ENCODE measurements around the gene FGF14. TPM values are rescaled to one million over a fixed set of nuclear protein-coding genes. Genes with fewer than 3 reads are reported as not detected.

The FGF14 gene
- total and polyA plus RNA-seq, 7 experiments from 2014 or later = not detected

- no peak overlapping the region for H3K27ac Mint-ChIP-seq
- H3K4me1 ChIP-seq (ENCODE audit: control insufficient read depth in 2 of 2, insufficient read depth in 2 of 2, low read length in 2 of 2) = no peaks in the 10 kb centered on the region
- no peaks in the 10 kb centered on the region for H3K36me3 ChIP-seq (ENCODE audit: control insufficient read depth in 2 of 3, insufficient read depth in 3 of 3, low read length in 3 of 3)
- DNase-seq (no peak), ATAC-seq (no peak)
- intact Hi-C loops (cut with micrococcal nuclease) = no loop called here
- H3K27me3 ChIP-seq (ENCODE audit: control insufficient read depth in 2 of 2, insufficient read depth in 2 of 2, low read length in 2 of 2) = no peaks in the 10 kb centered on the region
- CTCF ChIA-PET = no interaction called here
- no peaks in the 10 kb centered on the region for H3K36me3 Mint-ChIP-seq
- H3K27ac ChIP-seq (ENCODE audit: low read depth, low read length) = no peak overlapping the region
- H3K4me3 ChIP-seq (ENCODE audit: low read length) = no peak overlapping the region
- H3K9me3 ChIP-seq (ENCODE audit: control insufficient read depth in 2 of 3, low read length in 3 of 3) = no peaks in the 10 kb centered on the region
- no peak overlapping the region for H3K4me3 Mint-ChIP-seq
- H3K4me1 Mint-ChIP-seq = no peaks in the 10 kb centered on the region
- POLR2A ChIA-PET = interaction anchor here (0.6 kb wide), 1 partner anchor 14 kb away, joined by 3 read pairs; no protein-coding TSS in a partner anchor
- H3K27me3 Mint-ChIP-seq = peaks cover 0 to 13% (median 0%) of the 10 kb centered on the region in 5 donors
- H3K9me3 Mint-ChIP-seq = no peaks in the 10 kb centered on the region
These were observed 27.6 kb downstream of the FGF14 start for GRCh38 chr13:102374233-102374632.

- Mint-ChIP-seq H3K27ac (no peak overlapping the region), H3K36me3 (no peaks in the 10 kb centered on the region), H3K4me3 (no peak overlapping the region), H3K4me1 (no peaks in the 10 kb centered on the region), H3K9me3 (no peaks in the 10 kb centered on the region), H3K27me3 (peaks cover 0 to 6% (median 0%) of the 10 kb centered on the region in 5 donors)
- no peak for DNase-seq
- Histone ChIP-seq H3K4me1 (ENCODE audit: control insufficient read depth in 2 of 2, insufficient read depth in 2 of 2, low read length in 2 of 2) (no peaks in the 10 kb centered on the region), H3K4me3 (ENCODE audit: low read length) (no peak overlapping the region), H3K27me3 (ENCODE audit: control insufficient read depth in 2 of 2, insufficient read depth in 2 of 2, low read length in 2 of 2) (no peaks in the 10 kb centered on the region), H3K27ac (ENCODE audit: low read depth, low read length) (no peak overlapping the region), H3K36me3 (ENCODE audit: control insufficient read depth in 2 of 3, insufficient read depth in 3 of 3, low read length in 3 of 3) (no peaks in the 10 kb centered on the region), H3K9me3 (ENCODE audit: control insufficient read depth in 2 of 3, low read length in 3 of 3) (no peaks in the 10 kb centered on the region)
- no peak for ATAC-seq
- POLR2A ChIA-PET = no interaction called here
- intact Hi-C loops (cut with micrococcal nuclease) = no loop called here
- CTCF ChIA-PET = no interaction called here
These were observed 28.6 kb downstream of the FGF14 start for GRCh38 chr13:102373221-102373620.

DNA sequence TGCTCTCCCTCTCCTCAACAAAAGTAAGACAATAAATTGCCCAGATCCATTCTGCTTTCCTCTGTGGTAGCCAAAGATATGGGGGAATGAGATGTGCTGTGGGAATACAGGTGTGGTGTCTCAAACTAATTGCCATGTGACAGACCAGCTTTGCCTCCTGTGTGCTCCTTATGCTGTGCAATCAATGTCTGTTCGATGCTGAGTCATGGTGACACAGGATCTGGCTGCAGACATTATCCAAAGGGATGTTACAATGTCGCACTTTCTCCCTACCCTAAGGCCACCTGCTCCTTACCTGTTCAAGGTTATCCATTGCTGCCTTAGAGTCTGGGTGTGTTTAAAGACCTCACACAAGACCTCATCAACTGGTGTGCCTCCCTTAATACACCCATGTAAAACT, 32.5 kb downstream of the FGF14 start:
- H3K4me1 ChIP-seq (ENCODE audit: control insufficient read depth in 2 of 2, insufficient read depth in 2 of 2, low read length in 2 of 2) = no peaks in the 10 kb centered on the region
- H3K36me3 ChIP-seq (ENCODE audit: control insufficient read depth in 2 of 3, insufficient read depth in 3 of 3, low read length in 3 of 3) = no peaks in the 10 kb centered on the region
- H3K4me3 ChIP-seq (ENCODE audit: low read length) = no peak overlapping the region
- no peak overlapping the region for H3K27ac Mint-ChIP-seq
- CTCF ChIA-PET = no interaction called here
- H3K27me3 ChIP-seq (ENCODE audit: control insufficient read depth in 2 of 2, insufficient read depth in 2 of 2, low read length in 2 of 2) = no peaks in the 10 kb centered on the region
- no peaks in the 10 kb centered on the region for H3K36me3 Mint-ChIP-seq
- no peaks in the 10 kb centered on the region for H3K9me3 Mint-ChIP-seq
- DNase-seq (no peak), ATAC-seq (no peak)
- H3K27ac ChIP-seq (ENCODE audit: low read depth, low read length) = no peak overlapping the region
- no peaks in the 10 kb centered on the region for H3K9me3 ChIP-seq (ENCODE audit: control insufficient read depth in 2 of 3, low read length in 3 of 3)
- no peaks in the 10 kb centered on the region for H3K4me1 Mint-ChIP-seq
- intact Hi-C loops (cut with micrococcal nuclease) = no loop called here
- POLR2A ChIA-PET = no interaction called here
- H3K27me3 Mint-ChIP-seq = peaks cover 0 to 14% (median 9%) of the 10 kb centered on the region in 5 donors
- no peak overlapping the region for H3K4me3 Mint-ChIP-seq

DNA sequence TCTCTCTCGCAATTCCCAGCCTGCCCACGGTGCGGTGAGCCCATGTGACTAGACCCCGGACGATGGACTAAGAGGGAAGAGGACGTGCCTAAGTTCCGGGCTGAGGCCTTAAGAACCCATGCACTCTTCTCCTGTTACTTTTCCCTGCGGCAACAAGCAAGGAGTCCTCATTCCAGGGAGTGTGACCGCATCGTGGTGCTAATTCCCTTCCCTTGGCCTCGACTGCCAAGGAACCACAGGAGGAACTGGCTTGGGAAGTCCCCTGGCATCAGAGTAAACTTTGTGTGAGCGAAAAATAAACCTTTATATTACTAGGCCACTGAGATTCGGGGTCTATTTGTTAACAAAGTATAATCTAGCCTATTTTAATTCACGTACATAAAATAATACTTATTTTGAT, 34.0 kb downstream of the FGF14 start:
- no peak for ATAC-seq
- CTCF ChIA-PET = no interaction called here
- Mint-ChIP-seq H3K27me3 (peaks cover 0 to 17% (median 16%) of the 10 kb centered on the region in 5 donors), H3K9me3 (no peaks in the 10 kb centered on the region), H3K27ac (no peak overlapping the region), H3K4me1 (no peaks in the 10 kb centered on the region), H3K4me3 (no peak overlapping the region), H3K36me3 (no peaks in the 10 kb centered on the region)
- no peaks in the 10 kb centered on the region for H3K27me3 ChIP-seq (ENCODE audit: control insufficient read depth in 2 of 2, insufficient read depth in 2 of 2, low read length in 2 of 2)
- no peaks in the 10 kb centered on the region for H3K36me3 ChIP-seq (ENCODE audit: control insufficient read depth in 2 of 3, insufficient read depth in 3 of 3, low read length in 3 of 3)
- no peak overlapping the region for H3K27ac ChIP-seq (ENCODE audit: low read depth, low read length)
- H3K4me1 ChIP-seq (ENCODE audit: control insufficient read depth in 2 of 2, insufficient read depth in 2 of 2, low read length in 2 of 2) = no peaks in the 10 kb centered on the region
- POLR2A ChIA-PET = no interaction called here
- no peaks in the 10 kb centered on the region for H3K9me3 ChIP-seq (ENCODE audit: control insufficient read depth in 2 of 3, low read length in 3 of 3)
- no peak for DNase-seq
- no peak overlapping the region for H3K4me3 ChIP-seq (ENCODE audit: low read length)
- intact Hi-C loops (cut with micrococcal nuclease) = no loop called here

GRCh38 chr13:102361113-102361512, 40.7 kb downstream of the FGF14 start:
- H3K4me3 Mint-ChIP-seq = no peak overlapping the region
- no peak overlapping the region for H3K4me3 ChIP-seq (ENCODE audit: low read length)
- no peak overlapping the region for H3K27ac Mint-ChIP-seq
- H3K27me3 ChIP-seq (ENCODE audit: control insufficient read depth in 2 of 2, insufficient read depth in 2 of 2, low read length in 2 of 2) = no peaks in the 10 kb centered on the region
- no peak overlapping the region for H3K27ac ChIP-seq (ENCODE audit: low read depth, low read length)
- H3K27me3 Mint-ChIP-seq = peaks cover 0 to 46% (median 32%) of the 10 kb centered on the region in 5 donors
- DNase-seq (no peak), ATAC-seq (no peak)
- H3K4me1 ChIP-seq (ENCODE audit: control insufficient read depth in 2 of 2, insufficient read depth in 2 of 2, low read length in 2 of 2) = no peaks in the 10 kb centered on the region
- ChIA-PET CTCF (no interaction called here), POLR2A (no interaction called here)
- H3K36me3 ChIP-seq (ENCODE audit: control insufficient read depth in 2 of 3, insufficient read depth in 3 of 3, low read length in 3 of 3) = no peaks in the 10 kb centered on the region
- intact Hi-C loops (cut with micrococcal nuclease) = no loop called here
- no peaks in the 10 kb centered on the region for H3K4me1 Mint-ChIP-seq
- no peaks in the 10 kb centered on the region for H3K36me3 Mint-ChIP-seq
- H3K9me3 ChIP-seq (ENCODE audit: control insufficient read depth in 2 of 3, low read length in 3 of 3) = no peaks in the 10 kb centered on the region
- no peaks in the 10 kb centered on the region for H3K9me3 Mint-ChIP-seq

DNA sequence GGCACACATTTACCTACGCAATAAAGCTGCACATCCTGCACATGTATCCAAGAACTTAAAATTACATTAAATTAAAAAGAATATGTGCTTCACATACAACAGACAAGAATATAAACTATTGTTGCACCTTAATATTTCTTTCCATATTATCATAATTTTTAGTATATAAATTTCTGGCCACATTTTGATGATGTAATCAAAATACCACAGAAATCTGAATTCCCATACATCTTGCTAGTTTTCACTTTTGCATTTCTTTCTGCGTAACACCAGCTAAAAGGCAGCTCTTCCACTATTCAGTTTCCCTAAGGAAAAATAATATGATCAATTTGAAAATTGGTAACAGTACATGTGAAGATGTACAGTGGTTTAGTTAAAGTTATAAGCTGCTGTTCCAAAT, 42.6 kb downstream of the FGF14 start:
- CTCF ChIA-PET = no interaction called here
- H3K27me3 Mint-ChIP-seq = peaks cover 0 to 46% (median 25%) of the 10 kb centered on the region in 5 donors
- no peaks in the 10 kb centered on the region for H3K4me1 Mint-ChIP-seq
- no peaks in the 10 kb centered on the region for H3K36me3 Mint-ChIP-seq
- ATAC-seq = no peak
- H3K27me3 ChIP-seq (ENCODE audit: control insufficient read depth in 2 of 2, insufficient read depth in 2 of 2, low read length in 2 of 2) = no peaks in the 10 kb centered on the region
- H3K4me3 ChIP-seq (ENCODE audit: low read length) = no peak overlapping the region
- no peak overlapping the region for H3K4me3 Mint-ChIP-seq
- intact Hi-C loops (cut with micrococcal nuclease) = no loop called here
- no peaks in the 10 kb centered on the region for H3K9me3 Mint-ChIP-seq
- DNase-seq = no peak
- no peak overlapping the region for H3K27ac Mint-ChIP-seq
- H3K4me1 ChIP-seq (ENCODE audit: control insufficient read depth in 2 of 2, insufficient read depth in 2 of 2, low read length in 2 of 2) = no peaks in the 10 kb centered on the region
- POLR2A ChIA-PET = no interaction called here
- H3K27ac ChIP-seq (ENCODE audit: low read depth, low read length) = no peak overlapping the region
- H3K9me3 ChIP-seq (ENCODE audit: control insufficient read depth in 2 of 3, low read length in 3 of 3) = no peaks in the 10 kb centered on the region
- no peaks in the 10 kb centered on the region for H3K36me3 ChIP-seq (ENCODE audit: control insufficient read depth in 2 of 3, insufficient read depth in 3 of 3, low read length in 3 of 3)

DNA sequence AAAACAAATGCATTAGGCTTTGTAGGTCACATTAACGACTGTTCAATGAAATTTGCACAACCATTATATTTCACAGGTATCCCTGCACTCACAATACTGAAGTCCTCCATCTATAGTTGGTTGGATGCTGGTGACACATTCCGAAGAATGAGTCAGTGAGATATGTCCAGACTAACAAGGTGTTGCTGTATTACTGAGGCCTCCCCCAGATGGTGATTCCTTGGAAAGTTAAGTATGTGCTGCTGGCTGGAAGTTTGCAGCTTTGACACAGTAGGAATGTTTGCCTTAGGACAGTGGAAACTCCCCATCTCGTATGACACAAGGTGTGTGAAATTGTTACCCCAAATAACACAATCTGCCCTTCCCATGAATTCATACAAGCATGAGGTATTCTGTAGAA, 46.6 kb downstream of the FGF14 start:
- CTCF ChIA-PET = interaction anchor here (0.6 kb wide), 1 partner anchor 1199 kb away, joined by 3 read pairs; no protein-coding TSS in a partner anchor

More for the DNA sequence above, 46.6 kb downstream of the FGF14 start:
- no peak overlapping the region for H3K4me3 ChIP-seq (ENCODE audit: low read length)
- Mint-ChIP-seq H3K4me1 (no peaks in the 10 kb centered on the region), H3K4me3 (no peak overlapping the region), H3K36me3 (no peaks in the 10 kb centered on the region), H3K9me3 (no peaks in the 10 kb centered on the region), H3K27ac (no peak overlapping the region), H3K27me3 (peaks cover 0 to 40% (median 19%) of the 10 kb centered on the region in 5 donors)
- no peaks in the 10 kb centered on the region for H3K27me3 ChIP-seq (ENCODE audit: control insufficient read depth in 2 of 2, insufficient read depth in 2 of 2, low read length in 2 of 2)
- no peak for ATAC-seq
- no peaks in the 10 kb centered on the region for H3K36me3 ChIP-seq (ENCODE audit: control insufficient read depth in 2 of 3, insufficient read depth in 3 of 3, low read length in 3 of 3)
- no peak for DNase-seq
- no peaks in the 10 kb centered on the region for H3K9me3 ChIP-seq (ENCODE audit: control insufficient read depth in 2 of 3, low read length in 3 of 3)
- H3K4me1 ChIP-seq (ENCODE audit: control insufficient read depth in 2 of 2, insufficient read depth in 2 of 2, low read length in 2 of 2) = no peaks in the 10 kb centered on the region
- POLR2A ChIA-PET = no interaction called here
- no peak overlapping the region for H3K27ac ChIP-seq (ENCODE audit: low read depth, low read length)
- intact Hi-C loops (cut with micrococcal nuclease) = no loop called here
